GM19035 (cell line): ENCODE results near the gene EP300.
A peak's percentile ranks its signal among the peaks of the same experiment; 100 is the strongest.
"Not testable (repeated sequence)": the region's sequence is repeated elsewhere in the genome, so short reads cannot be mapped to it uniquely, and the experiment has no call there.

Experiments
- ATAC-seq: cut with Tn5 transposase; IDR thresholded peaks from one replicate; pipeline ENCODE4 v1.9.1; 2021; ENCODE audit not compliant: unreplicated experiment

Gene EP300

DNA sequence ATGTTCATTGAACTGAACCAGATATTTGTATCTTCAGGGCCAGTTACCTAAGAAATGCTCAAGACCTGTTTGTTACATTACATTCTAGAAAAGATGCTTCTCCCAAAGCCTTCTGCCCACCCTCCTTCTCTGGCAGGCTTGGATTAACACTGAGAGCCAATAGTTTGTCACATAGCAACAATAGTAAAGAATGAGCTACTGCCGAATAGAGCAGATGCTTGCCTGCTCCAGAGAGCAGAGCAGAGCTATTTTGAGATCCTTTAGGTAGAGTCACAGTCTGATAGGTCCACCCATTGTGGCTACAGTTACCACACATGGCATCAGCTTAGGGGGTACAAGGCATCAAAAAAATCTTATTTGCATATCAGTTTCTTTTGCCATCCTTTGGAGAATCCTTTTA lies 13.5 kb upstream of the EP300 start:
- no peak for ATAC-seq

DNA sequence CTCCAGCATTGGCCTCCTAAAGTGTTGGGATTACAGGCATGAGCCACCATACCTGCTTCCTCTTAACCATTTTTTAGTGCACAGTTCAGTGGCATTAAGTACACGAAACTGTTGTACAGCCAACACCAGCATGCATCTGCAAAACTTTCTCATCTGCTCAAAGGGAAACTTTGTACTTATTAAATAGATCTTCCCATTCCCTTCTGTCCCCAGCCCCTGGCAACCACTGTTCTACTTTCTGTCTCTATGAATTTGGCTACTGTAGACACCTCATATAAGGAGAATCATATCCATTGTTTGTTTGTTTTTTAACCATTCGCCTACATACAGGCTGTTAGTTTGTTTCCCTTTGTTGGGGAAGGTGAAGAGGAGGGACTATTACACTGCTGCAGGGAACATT lies 6.5 kb upstream of the EP300 start:
- no peak for ATAC-seq

DNA sequence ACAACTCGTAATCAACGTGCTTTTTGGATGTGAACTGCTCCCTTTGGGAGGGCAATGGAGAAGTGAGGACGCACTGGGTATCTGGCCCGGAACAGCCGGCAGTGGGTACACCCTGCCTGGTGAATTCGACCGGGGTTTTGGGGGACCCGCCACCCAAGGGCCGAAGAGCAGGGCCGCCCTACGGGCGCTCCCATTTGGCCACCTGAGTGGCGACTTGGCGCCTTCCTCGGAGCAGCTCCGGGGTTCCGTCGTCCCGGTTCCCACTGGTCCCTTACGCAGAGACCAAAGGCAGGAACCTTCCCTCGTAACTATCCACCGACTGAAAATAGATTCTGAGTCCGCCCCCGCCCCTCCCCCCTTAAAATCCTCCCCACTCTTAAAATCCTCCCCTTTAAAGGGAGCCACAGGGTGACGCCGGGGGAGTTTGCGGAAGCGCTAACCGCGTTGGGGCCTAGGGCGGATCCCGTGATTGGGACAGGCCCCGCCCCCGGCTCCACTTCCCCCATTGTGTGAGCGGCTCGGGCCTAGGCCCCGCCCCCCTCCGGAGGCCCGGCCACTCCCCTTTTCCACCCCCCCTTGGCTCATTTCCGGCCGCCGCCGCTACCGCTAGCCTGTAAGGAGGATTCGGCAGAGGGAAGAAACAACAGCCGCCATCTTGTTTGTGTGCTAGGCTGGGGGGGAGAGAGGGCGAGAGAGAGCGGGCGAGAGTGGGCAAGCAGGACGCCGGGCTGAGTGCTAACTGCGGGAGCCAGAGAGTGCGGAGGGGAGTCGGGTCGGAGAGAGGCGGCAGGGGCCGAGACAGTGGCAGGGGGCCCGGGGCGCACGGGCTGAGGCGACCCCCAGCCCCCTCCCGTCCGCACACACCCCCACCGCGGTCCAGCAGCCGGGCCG lies 1.0 kb upstream of the EP300 start:
- ATAC-seq, result peak; percentile 69

DNA sequence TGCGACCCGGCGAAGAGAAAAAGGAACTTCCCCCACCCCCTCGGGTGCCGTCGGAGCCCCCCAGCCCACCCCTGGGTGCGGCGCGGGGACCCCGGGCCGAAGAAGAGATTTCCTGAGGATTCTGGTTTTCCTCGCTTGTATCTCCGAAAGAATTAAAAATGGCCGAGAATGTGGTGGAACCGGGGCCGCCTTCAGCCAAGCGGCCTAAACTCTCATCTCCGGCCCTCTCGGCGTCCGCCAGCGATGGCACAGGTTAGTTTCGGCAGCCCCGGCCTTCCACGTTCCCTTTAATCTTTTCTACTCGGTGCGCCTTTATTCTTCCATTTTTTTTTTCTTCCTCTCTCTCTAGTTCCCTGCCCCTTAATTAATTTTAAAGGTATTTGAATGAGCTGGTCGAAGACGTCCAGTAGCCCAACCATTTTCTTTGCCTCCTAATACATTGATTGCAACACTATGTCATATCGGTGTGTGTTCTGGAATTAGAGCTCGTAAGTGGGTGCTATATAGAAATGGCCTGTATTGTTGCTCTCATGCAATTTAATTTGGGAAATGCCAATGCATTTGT lies 537 bp downstream of the EP300 start:
- ATAC-seq, result no peak

DNA sequence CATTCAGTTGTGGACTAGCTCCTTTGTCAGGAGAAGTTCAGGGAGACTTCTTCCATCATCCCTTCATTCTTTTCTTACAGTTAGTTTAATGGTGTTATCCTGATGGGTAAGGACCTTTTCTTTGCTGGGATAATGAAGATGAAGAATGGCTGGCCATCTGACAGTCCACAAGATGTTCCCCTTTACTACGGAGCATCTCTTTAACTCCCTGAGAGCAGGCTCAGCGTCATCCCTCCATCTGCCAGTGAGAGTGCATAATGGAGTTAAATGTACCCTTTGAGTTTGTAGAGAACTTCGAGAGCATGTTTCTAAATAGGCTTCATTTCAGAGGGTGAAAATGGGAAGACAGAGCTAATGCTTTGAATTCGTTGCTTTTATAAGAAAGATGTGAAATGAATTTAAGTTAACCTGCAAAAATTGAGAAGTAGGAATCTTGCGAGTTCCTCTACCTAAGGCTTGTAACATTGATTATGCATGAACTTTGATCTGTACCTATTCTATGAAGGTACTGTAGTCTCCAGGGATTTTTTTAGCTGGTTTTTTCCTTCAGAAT lies 1.7 kb downstream of the EP300 start:
- ATAC-seq, result no peak

DNA sequence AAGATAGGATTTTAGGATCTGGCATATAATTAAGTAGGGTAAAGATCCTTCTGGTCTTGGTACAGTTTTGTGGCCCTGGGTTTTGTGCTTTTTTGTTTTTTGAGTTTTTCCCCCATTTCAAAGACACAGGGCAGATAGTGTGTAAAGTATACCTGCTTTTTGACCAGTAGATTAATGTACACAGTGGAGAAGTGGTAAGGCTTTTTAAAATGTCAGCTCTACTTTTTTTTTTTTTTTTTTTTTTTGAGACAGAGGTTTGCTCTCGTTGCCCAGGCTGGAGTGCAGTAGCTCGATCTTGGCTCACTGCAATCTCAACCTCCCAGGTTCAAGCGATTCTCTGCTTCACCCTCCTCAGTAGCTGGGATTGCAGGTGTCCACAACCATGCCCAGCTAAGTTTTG lies 4.0 kb downstream of the EP300 start:
- no peak for ATAC-seq

DNA sequence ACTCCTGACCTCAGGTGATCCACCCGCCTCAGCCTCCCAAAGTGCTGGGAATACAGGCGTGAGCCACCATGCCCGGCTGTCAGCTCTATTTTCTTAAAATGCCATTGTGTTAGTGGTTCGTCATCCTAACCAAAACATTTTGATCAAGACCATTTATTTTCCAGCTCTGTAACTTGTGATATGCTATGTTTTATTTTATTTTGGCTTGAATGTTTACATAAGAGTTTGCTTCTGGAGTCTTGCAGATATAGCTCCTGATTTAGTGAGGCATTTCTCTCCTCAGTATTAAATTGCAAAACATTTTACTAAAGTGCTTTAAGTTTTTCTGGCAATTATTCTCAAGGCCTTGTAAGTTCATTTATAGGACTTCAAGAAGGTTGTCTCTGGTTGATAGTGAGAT lies 4.4 kb downstream of the EP300 start:
- ATAC-seq, result no peak

DNA sequence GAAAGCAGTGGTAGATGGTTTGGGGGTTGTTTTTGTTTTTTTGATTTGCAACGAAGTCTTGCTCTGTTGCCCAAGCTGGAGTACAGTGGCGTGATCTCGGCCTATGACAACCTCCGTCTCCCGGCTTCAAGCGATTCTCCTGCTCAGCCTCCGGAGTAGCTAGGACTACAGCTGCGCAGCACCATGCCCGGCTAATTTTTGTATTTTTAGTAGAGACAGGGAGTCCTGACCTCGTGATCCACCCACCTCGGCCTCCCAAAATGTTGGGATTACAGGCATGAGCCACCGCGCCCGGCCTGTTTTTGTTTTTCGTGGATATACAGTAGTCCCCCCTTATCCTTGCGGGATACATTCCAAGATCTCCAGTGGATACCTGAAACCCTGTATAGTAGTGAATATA lies 6.6 kb downstream of the EP300 start:
- ATAC-seq, result no peak

DNA sequence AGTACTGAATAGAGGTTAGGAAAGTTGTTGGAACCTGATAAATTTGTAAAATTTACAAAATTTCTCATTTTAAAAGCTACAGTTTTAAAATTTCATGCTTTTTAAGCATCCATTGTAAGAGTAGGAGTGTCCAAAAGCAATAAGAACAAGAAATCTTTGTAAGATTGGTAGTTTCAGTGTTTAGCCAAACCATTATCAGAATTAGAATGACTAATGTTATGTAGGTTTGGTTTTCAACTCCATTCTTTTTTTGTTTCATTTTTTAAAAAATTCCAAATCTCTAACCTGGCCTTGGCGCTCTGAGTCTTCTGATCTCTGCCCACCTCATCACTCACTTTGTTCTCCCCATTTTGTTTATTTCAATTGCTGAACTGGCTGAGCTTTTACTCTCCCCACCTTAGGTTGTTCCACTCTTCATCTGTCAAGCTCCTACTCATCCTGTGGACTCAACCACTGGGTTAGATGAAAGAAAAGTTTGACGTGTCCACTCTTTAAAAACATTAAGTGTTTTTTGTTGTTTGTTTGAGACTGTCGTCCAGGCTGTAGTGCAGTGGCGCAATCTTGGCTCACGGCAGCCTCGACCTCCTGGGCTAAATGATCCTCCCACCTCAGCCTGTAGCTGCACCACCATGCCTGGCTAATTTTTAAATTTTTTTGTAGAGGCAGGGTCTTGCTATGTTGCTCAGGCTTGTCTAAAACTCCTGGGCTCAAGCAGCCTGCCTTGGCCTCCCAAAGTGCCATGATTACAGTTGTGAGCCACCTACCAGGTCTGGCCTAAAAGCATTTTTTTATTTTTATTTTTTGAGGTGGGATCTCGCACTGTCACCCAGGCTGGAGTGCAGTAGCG lies 14.0 kb downstream of the EP300 start:
- no peak for ATAC-seq

DNA sequence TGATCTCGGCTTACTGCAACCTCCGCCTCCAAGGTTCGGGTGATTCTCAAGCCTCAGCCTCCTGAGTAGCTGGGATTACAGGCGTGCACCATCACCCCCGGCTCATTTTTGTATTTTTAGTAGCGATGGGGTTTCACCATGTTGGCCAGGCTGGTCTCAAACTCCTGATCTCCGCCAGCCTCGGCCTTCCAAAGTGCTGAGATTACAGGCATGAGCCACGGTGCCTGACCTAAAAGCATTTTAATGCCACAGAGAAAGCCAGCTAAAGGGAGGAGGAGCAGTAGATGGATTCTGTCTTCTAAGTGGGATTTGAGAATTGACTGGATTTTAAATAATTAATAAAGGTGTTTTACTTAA lies 14.6 kb downstream of the EP300 start:
- not testable (repeated sequence) for ATAC-seq

DNA sequence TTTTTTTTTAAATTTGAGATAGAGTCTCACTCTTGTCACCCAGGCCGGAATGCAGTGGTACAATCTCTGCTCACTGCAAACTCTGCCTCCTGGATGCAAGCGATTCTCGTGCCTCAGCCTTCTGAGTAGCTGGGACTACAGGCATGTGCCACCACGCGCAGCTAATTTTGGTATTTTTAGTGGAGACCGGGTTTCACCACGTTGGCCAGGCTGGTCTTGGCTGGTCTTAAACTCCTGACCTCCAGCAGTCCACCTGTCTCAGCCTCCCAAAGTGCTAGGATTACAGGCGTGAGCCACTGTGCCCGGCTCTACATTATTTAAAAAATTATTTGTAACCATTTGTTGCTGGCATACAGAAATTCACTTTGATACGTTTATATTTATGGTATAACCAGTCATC lies 18.6 kb downstream of the EP300 start:
- ATAC-seq, result no peak

DNA sequence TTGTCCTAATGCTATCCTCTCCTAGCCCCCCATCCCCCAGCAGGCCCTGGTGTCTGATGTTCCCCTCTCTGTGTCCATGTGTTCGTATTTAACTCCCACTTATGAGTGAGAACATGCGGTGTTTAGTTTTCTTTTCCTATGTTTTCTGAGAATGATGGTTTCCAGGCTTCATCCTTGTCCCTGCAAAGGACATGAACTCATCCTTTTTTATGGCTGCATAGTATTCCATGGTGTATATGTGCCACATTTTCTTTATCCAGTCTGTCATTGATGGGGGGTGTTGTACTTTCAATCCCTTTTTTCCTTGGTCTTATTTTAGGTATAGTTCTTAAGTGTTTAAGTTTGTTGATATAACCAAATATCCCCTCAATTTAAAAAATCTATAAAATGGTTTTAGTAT lies 23.9 kb downstream of the EP300 start:
- no peak for ATAC-seq

DNA sequence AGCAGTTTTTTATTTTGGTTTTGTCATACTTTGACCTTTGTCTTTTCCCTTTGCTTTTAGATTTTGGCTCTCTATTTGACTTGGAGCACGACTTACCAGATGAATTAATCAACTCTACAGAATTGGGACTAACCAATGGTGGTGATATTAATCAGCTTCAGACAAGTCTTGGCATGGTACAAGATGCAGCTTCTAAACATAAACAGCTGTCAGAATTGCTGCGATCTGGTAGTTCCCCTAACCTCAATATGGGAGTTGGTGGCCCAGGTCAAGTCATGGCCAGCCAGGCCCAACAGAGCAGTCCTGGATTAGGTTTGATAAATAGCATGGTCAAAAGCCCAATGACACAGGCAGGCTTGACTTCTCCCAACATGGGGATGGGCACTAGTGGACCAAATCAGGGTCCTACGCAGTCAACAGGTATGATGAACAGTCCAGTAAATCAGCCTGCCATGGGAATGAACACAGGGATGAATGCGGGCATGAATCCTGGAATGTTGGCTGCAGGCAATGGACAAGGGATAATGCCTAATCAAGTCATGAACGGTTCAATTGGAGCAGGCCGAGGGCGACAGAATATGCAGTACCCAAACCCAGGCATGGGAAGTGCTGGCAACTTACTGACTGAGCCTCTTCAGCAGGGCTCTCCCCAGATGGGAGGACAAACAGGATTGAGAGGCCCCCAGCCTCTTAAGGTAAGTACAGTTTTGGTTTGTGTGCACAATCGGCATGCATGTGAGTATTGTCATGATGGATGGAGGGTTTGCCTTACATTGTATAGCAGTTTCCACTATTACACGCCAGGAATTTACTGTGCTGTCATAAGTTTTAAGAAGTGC lies 25.0 kb downstream of the EP300 start:
- no peak for ATAC-seq

DNA sequence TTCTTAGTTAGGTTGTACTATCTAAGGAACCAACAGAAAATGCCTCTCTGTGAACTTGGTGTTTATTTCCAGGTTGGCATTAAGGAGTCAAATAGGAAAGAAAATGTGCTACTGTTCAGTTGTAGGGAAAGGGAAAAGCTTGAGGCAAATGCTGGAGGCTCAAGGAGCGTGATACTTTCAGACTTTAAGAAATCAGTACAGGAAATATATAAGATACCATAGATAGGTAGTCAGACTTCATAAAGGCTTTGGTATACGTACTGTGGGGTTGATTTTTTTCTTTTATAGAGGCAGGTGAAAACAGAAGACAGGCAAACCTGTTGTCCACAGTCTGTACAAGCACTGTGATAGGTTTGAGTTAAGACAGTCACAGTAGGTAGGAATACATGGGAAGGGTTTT lies 30.8 kb downstream of the EP300 start:
- no peak for ATAC-seq

DNA sequence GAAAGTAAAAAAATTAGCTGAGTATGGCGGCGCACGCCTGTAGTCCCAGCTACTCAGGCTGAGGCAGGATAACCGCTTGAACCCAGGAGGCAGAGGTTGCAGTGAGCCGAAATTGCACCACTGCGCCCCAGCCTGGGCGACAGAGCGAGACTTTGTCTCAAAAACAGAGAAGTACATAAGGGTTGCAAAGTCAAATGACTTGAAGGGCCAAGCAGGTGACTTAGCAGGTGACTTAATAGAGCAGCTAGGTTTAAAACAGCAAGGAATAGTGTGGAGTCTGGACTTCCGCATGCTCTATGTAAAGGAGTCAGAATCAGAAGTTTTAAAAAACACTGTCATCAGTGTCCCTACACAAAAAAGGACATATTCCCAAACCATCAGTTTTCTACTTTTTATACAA lies 31.7 kb downstream of the EP300 start:
- no peak for ATAC-seq

DNA sequence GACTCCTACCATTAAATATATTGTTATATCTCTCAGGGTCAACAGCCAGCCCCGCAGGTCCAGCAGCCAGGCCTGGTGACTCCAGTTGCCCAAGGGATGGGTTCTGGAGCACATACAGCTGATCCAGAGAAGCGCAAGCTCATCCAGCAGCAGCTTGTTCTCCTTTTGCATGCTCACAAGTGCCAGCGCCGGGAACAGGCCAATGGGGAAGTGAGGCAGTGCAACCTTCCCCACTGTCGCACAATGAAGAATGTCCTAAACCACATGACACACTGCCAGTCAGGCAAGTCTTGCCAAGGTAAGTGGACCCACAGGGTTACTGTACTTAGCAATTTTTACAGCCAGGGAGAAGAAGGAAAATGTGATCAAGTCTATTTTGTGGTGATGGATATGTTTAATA lies 35.1 kb downstream of the EP300 start:
- no peak for ATAC-seq

DNA sequence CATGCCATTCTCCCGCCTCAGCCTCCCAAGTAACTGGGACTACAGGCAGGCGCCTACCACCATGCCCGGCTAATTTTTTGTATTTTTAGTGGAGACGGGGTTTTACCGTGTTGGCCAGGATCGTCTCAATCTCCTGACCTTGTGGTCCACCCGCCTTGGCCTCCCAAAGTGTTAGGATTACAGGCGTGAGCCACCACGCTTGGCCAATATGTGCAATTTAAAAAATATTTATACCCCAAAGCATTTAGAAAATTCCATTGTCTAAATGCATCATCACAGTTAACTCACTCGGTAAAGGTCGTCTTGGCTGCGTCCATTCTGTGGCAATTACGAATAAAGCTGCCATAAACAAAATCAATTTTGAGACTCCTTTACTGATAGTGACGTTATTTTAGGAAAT lies 36.2 kb downstream of the EP300 start:
- ATAC-seq, result no peak

DNA sequence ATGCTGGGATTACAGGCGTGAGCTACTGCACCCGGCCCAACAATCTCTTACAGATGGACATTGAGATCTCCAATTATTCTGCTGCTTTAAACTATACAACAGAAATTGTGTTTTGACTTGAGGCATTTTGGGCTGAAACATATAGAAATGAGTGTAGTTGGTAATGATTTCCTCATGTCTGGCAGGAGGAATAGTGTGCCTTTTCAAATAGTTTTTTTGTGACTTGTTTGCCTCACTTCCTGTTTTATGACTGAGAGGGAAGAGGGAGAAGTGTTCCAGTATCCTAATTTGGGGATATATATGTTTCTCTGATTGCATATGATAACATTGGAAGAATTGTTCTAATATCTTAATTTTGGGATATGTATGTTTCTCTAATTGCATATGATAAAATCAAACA lies 40.2 kb downstream of the EP300 start:
- no peak for ATAC-seq

DNA sequence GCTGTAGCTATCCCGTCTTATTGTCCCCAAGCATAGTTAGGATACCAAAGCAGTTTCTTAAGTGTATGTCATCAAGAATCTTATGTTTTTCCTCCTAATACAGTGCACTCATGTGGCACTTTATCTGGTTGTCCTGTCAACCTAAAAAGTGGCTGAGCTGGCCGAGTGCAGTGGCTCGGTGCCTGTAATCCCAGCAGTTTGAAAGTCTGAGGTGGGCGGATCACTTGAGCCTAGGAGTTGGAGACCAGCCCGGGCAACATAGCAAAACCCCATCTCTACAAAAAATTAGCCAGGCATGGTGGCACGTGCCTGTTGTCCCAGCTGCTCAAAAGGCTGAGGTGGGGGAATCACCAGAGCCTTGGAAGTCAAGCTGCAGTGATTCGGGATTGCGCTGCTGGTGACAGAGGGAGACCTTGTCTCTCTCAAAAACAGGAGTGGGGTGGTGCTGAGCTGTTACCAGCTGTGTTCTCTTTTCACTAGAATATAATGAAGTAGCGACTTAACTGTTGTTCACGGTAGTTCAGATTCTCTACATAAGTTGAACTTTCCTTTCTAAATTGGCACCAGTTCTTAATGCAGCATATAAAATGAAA lies 48.1 kb downstream of the EP300 start:
- ATAC-seq, result no peak

DNA sequence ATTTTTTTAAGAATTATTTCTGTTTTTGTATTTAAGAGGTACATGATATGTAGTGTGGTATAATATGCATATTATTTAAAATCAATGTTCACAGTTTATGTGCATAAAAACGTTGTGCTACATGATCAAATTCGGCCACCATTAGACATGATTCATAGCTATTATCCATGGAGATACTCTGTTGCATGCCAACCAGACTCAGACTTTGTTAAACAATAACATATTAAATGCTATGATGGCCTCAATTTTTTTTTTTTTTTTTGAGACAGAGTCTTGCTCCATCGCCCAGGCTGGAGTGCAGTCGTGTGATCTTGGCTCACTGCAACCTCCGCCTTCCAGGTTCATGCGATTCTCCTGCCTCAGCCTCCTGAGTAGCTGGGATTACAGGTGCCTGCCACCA lies 53.5 kb downstream of the EP300 start:
- ATAC-seq, result not testable (repeated sequence)
